ENCODE measurements around the gene CHGA. TPM values are rescaled to one million over a fixed set of nuclear protein-coding genes. Genes with fewer than 3 reads are reported as not detected.

CHGA gene
- total and polyA plus RNA-seq, 7 donors = 0.99 to 55.4 (median 5.0) TPM

DNA sequence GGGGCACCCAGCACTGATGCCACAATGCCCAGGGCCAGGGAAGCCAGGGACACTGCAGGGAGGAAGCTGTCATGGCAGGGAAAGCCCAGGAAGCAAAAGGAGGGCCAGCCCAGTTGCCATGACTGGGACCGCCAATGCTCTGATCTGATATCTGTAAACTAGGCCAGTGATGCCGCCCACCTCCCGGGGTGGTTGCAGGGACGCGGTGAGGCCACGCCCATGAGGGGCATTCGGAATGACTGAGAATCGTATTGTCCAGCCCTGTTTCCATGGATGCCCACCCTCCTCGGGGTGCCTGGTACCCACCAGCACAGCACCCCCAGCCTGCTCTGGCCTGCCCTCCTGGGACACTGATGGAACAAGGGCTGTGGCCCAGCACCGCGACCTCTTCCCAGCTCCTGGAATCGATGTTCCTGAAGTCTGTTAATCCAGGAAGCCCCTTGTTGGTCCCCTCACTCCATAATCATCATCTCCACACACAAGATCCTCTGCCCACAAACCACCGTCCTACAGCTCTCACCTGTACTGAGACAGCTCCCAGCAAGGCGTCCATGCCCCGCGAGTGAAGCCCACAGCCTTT, 48.7 kb downstream of the CHGA start:
- Histone ChIP-seq H3K27me3 (no peaks in the 10 kb centered on the region), H3K36me3 (peaks cover 0 to 4% (median 0%) of the 10 kb centered on the region in 4 donors), H3K27ac (peak overlapping the region; percentile 77 to 90 (median 85)), H3K4me3 (no peak overlapping the region), H3K4me1 (peaks cover 0 to 38% (median 28%) of the 10 kb centered on the region in 4 donors), H3K9me3 (peaks cover 0 to 3% (median under 1%) of the 10 kb centered on the region in 4 donors)
- 96 to 98% methylated on average over 16 of the region's 16 CpGs for whole genome bisulfite sequencing, 2 donors
- intact Hi-C loops (cut with DNase I) = loop anchor here (2.0 to 5.0 kb wide), 2 partner anchors 91 to 143 kb away; partner anchors contain the start of gene ITPK1
- DNase-seq = no peak
- TF ChIP-seq POLR2AphosphoS5 (IDR thresholded peaks at IDR 0.05) (no peak), POLR2A (IDR thresholded peaks at IDR 0.05) (no peak), EP300 (IDR thresholded peaks at IDR 0.05) (no peak)
- TF ChIP-seq, protein P1, sequence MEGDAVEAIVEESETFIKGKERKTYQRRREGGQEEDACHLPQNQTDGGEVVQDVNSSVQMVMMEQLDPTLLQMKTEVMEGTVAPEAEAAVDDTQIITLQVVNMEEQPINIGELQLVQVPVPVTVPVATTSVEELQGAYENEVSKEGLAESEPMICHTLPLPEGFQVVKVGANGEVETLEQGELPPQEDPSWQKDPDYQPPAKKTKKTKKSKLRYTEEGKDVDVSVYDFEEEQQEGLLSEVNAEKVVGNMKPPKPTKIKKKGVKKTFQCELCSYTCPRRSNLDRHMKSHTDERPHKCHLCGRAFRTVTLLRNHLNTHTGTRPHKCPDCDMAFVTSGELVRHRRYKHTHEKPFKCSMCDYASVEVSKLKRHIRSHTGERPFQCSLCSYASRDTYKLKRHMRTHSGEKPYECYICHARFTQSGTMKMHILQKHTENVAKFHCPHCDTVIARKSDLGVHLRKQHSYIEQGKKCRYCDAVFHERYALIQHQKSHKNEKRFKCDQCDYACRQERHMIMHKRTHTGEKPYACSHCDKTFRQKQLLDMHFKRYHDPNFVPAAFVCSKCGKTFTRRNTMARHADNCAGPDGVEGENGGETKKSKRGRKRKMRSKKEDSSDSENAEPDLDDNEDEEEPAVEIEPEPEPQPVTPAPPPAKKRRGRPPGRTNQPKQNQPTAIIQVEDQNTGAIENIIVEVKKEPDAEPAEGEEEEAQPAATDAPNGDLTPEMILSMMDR (IDR thresholded peaks at IDR 0.05) = no peak

- intact Hi-C loops (cut with DNase I) = loop anchor here (2.0 to 5.0 kb wide), 2 partner anchors 89 to 141 kb away; partner anchors contain the start of gene ITPK1
- no peak overlapping the region for H3K4me3 ChIP-seq
- peaks cover 0 to 38% (median 28%) of the 10 kb centered on the region in 4 donors for H3K4me1 ChIP-seq
- H3K27ac ChIP-seq = peak overlapping the region; percentile 77 to 90 (median 85)
- peaks cover 0 to 7% (median under 1%) of the 10 kb centered on the region in 4 donors for H3K9me3 ChIP-seq
- peaks cover 0 to 10% (median 0%) of the 10 kb centered on the region in 4 donors for H3K36me3 ChIP-seq
- TF ChIP-seq POLR2A (IDR thresholded peaks at IDR 0.05) (no peak), POLR2AphosphoS5 (IDR thresholded peaks at IDR 0.05) (peak in 3 of 4 donors; percentile 72 to 78 (median 72)), EP300 (IDR thresholded peaks at IDR 0.05) (peak in 3 of 4 donors; percentile 10 to 62 (median 39))
- TF ChIP-seq, protein P1 (IDR thresholded peaks at IDR 0.05) = peak; percentile 87 to 98 (median 95)
- H3K27me3 ChIP-seq = no peaks in the 10 kb centered on the region
- DNase-seq = peak; percentile 94
- WGBS, 2 donors = 77 to 84% methylated on average over 12 of the region's 12 CpGs
Observed at GRCh38 chr14:92973261-92973797, 50.4 kb downstream of the CHGA start.

DNA sequence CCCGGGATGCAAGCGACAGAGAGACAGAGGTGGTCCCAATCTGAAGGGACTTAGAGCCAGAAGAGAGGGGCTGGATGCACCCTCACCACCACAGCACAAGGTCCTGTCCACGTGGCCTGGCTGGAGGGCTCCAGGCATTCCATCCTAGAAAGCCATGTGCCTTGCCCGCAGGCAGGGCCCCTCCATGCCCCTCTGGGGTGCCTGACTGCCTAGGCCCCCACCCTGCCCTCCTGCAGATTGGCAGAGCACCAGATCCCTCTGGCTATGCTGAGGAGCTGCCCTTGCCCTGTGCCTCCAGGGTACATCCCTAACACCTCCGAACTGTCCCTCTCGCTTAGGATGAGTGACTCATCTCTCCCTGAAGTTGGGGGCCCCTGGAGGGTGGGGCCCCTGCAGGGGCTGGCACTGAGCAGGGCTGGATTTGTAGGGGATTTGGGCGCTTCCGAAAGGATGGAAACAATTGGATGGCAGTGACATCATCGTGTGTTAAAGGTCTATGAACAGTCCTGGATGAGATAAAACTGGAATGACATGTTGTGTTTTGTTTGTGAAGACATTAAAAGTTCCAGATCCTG, 50.9 kb downstream of the CHGA start:
- TF ChIP-seq EP300 (IDR thresholded peaks at IDR 0.05) = no peak
- TF ChIP-seq POLR2A (IDR thresholded peaks at IDR 0.05) = no peak
- TF ChIP-seq, protein P1 (IDR thresholded peaks at IDR 0.05) = no peak
- TF ChIP-seq POLR2AphosphoS5 (IDR thresholded peaks at IDR 0.05) = no peak
- no peak overlapping the region for H3K4me3 ChIP-seq
- H3K9me3 ChIP-seq = peaks cover 0 to 12% (median under 1%) of the 10 kb centered on the region in 4 donors
- H3K36me3 ChIP-seq = peaks cover 0 to 10% (median 2%) of the 10 kb centered on the region in 4 donors
- DNase-seq = no peak
- 86% methylated on average over 9 of the region's 9 CpGs for WGBS, 2 donors
- no peaks in the 10 kb centered on the region for H3K27me3 ChIP-seq
- H3K4me1 ChIP-seq = peaks cover 0 to 38% (median 28%) of the 10 kb centered on the region in 4 donors
- intact Hi-C loops (cut with DNase I) = loop anchor here (2.0 to 5.0 kb wide), 2 partner anchors 88 to 141 kb away; partner anchors contain the start of gene ITPK1
- H3K27ac ChIP-seq = peak overlapping the region; percentile 77 to 90 (median 85)

- Histone ChIP-seq H3K27ac (peak overlapping the region; percentile 77 to 90 (median 85)), H3K9me3 (peaks cover 0 to 12% (median under 1%) of the 10 kb centered on the region in 4 donors), H3K4me3 (no peak overlapping the region), H3K36me3 (peaks cover 0 to 10% (median 3%) of the 10 kb centered on the region in 4 donors), H3K4me1 (peaks cover 0 to 38% (median 29%) of the 10 kb centered on the region in 4 donors), H3K27me3 (no peaks in the 10 kb centered on the region)
- DNase-seq = no peak
- 93 to 97% methylated on average over 17 of the region's 17 CpGs for WGBS, 2 donors
- intact Hi-C loops (cut with DNase I) = loop anchor here (5.0 kb wide), 1 partner anchor 88 kb away; no protein-coding TSS in a partner anchor
- TF ChIP-seq EP300 (IDR thresholded peaks at IDR 0.05) = no peak
- no peak for TF ChIP-seq POLR2AphosphoS5 (IDR thresholded peaks at IDR 0.05)
- TF ChIP-seq, protein P1 (IDR thresholded peaks at IDR 0.05) = no peak
- no peak for TF ChIP-seq POLR2A (IDR thresholded peaks at IDR 0.05)
Observed at GRCh38 chr14:92974541-92975345, 51.8 kb downstream of the CHGA start.
